ENCODE measurements around the gene STXBP1.

Gene STXBP1

DNA sequence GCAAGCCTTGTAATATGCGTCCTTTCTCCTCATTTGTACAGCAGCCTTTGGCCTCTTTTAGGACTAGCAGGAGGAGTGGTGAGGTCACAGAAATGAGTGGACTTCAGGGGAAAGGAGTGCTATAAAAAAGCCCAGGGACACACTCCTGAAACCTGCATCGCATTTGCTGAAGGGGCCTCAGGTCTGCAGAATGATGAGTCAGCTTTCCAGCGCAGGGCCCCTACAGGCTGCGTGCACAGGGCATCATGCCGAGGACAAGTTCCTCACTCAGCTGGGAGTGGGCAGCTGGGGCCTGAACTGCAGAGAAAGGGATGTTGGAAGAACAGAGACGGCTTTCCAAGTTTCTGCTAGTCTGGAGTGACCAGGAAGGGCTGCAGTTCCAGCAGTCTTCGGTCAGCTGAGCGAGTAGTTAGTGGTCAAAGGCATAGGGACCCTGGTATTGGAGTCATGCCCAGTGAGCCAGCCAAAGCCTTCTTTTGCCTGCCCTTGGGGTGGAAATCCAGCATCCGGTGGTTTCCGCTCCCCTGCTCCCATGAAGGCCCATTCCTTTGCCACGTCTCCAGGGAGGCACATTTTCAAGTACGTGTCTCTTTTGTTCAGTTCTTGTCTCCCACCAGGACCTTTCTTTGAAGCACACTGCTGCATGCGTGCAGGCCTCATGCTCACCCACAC lies 77.4 kb downstream of the STXBP1 start:
- no peak for DNase-seq (ENCODE audit: low read depth in 3 of 3, low spot score in 1 of 3)

DNA sequence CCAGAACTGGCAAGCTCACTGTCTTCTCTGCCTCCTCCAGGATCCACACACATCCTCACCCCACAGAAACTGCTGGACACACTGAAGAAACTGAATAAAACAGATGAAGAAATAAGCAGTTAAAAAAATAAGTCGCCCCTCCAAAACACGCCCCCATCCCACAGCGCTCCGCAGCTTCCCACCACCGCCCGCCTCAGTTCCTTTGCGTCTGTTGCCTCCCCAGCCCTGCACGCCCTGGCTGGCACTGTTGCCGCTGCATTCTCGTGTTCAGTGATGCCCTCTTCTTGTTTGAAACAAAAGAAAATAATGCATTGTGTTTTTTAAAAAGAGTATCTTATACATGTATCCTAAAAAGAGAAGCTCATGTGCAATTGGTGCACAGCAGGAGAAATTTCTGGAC lies 78.7 kb downstream of the STXBP1 start:
- DNase-seq (ENCODE audit: low read depth in 3 of 3, low spot score in 1 of 3) = no peak

DNA sequence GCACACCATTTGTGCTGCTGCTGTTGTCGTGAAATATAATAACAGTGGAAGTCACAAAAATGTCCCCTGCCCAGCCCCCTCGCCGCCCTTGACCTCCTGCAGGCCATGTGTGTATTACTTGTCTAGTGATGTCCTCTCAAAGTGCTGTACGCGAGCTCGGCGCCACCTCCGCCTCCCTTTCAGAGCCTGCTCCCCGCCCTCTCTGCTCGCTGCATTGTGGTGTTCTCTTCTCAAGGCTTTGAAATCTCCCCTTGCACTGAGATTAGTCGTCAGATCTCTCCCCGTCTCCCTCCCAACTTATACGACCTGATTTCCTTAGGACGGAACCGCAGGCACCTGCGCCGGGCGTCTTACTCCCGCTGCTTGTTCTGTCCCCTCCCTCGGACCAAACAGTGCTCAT lies 80.0 kb downstream of the STXBP1 start:
- DNase-seq (ENCODE audit: low read depth in 3 of 3, low spot score in 1 of 3) = no peak

DNA sequence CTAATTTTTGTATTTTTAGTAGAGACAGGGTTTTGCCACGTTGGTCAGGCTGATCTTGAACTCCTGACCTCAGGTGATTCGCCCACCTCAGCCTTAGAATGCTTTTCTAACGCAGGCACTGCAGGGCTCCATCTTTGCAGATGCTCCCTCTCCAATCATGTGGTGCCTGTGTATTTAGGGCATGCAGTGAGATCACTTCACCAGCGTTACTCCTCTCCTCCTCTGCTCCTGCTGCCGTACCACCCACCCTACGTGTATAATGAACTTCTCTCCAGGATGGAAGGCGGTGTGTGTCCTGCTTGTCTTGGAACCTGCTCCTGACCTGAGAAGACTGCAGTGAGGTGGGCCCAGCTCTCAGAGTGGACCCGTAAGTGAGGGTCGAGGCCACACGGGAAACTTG lies 81.1 kb downstream of the STXBP1 start:
- no peak for DNase-seq (ENCODE audit: low read depth in 3 of 3, low spot score in 1 of 3)

DNA sequence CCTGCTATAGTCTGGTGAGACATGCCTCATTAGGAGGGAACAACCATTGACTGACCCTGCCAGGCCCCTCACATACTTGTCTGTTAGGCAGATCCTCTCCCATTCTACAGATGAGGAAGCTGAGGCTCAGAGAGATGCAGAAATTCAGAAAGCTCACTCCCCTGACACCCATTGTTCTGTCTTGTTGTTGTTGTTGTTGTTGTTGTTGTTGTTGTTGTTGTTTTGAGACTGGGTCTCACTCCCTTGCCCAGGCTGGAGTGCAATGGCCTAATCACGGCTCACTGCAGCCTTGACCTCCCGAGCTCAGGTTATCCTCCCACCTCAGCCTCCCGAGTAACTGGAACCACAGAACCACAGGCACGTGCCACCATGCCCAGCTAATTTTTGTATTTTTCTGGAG lies 81.6 kb downstream of the STXBP1 start:
- DNase-seq (ENCODE audit: low read depth in 3 of 3, low spot score in 1 of 3) = no peak

DNA sequence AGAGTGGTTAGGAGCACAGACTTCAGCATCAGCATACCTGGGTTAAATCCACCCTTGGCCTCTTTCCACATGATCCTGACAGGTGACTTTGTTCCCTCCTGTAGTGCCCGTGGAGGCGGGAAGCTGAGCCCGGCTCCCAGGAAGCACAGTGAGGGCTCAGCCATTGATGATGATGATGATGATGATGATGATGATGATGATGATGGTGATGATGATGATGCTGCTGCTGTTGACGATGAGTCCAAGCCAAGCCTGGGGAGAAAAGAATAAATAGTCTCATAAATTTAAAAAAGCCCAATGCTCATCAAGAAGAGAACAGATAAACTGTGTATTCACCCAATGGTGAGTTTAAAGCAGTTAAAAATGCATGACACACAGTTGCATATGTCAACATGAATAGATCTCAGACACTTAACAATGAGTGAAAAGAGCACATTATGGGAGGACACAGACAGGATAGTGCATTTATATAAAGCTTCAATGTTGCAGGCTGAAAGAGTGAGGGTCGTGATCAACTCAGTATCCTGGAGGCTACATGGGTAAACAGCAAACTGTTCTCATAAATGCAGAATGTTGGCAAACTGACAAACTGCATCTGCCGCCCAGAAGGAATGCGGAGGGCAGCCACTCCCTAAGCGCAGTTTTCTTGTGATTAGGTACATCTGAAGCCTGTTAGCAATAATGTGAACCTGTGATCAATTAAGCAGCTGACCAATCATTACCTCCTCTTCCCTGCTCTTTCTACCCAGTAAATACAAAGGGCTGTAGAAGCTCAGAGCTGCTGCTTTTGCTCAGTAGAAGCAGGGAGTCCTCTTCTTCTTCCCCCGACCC lies 83.0 kb downstream of the STXBP1 start:
- no peak for DNase-seq (ENCODE audit: low read depth in 3 of 3, low spot score in 1 of 3)

DNA sequence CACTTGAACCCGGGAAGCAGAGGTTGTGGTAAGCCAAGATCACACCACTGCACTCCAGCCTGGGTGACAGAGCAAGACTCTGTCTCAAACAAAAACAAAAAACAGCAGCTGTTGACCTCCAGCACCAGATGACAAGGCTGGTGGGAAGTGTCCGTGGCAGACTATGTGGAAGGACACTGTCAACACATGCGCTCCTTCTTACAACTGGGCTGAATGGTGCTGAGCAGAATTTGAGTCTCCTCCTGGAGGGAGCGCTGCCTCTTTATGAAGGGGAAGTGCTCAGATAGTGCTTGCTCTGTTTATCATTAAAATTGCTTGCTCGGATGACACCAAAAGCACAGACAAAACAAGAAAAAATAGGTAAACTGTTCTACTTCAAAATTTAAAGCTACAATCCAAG lies 85.5 kb downstream of the STXBP1 start:
- no peak for DNase-seq (ENCODE audit: low read depth in 3 of 3, low spot score in 1 of 3)

DNA sequence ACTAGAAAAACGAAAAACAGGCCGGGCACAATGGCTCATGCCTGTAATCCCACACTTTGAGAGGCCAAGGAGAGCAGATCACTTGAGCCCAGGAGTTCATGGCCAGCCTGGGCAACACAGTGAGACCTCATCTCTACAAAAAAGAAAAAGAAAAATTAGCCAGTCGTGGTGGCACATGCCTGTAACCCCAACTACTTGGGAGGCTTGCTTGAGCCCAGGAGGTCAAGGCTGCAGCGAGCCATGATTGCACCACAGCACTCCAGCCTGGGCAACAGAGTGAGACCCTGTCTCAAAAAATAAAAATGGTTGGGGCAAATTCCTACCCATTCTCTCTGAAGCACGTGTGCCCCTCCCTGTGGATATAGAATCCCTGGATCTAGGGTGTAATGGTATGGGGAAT lies 86.3 kb downstream of the STXBP1 start:
- no peak for DNase-seq (ENCODE audit: low read depth in 3 of 3, low spot score in 1 of 3)

DNA sequence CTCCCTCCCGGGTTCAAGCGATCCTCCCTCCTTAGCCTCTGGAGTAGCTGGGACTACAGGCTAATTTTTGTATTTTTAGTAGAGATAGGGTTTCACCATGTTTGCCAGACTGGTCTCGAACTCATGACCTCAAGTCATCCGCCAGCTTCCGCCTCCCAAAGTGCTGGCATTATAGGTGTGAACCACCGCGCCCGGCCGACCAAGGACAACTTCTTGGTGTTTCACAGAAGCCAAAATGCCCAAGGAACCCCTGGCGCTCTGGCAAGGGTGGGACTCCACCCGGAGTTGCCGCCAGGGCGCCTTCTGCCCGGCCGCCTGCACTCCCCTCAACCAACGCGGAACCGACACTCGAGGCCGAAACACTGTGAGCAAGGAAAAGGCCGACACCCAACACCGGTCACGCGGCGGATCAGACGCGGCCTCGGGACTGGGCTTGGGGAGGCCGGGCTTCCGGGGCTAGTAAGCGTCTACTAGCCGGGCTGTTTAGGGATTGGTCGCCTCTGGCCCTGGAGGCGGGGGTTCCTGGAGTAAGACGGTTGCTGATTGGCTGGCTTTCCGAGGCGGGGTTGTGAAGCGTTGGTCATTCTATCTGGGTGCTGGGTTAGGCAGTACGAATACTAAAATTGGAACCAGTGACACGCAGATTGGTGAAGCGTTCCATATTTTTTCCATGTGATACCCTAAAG lies 87.1 kb downstream of the STXBP1 start:
- peak; percentile 52 to 71 (median 62) for DNase-seq (ENCODE audit: low read depth in 3 of 3, low spot score in 1 of 3)

DNA sequence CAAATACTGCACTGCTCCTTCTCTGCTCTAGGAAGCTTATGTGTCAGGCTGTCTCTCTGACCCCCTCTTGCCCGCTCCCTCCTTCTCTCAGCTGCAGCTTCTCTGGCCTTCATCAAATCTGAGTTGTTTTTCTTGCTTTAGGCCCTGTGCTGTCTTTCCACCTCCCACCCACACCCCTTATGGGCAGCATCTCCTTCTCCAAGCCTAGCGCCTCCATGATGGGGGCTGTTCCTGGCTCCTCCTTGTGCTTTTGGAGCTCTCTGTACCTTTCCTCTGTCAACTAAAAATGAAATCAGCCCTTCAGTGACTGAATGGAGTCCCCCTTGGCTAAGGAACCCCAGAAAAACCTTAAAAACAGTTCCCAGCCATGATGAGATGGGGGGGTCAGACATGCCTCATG lies 88.1 kb downstream of the STXBP1 start:
- no peak for DNase-seq (ENCODE audit: low read depth in 3 of 3, low spot score in 1 of 3)

DNA sequence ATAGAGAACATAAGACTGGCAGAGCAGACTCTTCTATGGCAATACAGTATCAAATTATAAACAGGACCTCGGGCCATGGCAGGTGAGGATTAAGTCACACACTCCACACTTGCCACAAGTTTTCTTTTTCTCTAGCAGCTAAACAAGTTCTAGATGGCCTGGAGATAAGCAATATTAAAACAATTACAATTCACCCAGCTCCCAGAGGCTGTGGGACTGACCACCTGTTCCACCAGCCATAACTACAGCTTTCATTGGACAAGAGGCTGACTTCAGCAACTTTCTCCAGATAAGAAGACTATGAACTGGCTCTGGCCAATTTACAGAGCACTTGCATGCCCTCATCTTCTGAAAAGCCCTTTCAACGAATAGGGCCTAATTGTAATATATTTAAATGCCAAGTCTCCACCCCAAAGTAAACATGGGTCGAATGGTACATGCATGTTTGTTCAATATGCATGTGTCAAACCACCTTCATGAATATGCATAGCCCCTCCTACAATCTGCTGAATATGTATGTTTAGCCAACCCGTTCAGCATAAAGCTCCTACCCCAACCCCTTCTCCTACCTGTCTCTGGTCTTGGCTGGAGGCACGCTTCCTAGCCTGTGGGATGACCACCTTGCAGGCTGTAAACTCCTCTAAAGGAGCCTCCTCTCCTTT lies 88.6 kb downstream of the STXBP1 start:
- no peak for DNase-seq (ENCODE audit: low read depth in 3 of 3, low spot score in 1 of 3)

DNA sequence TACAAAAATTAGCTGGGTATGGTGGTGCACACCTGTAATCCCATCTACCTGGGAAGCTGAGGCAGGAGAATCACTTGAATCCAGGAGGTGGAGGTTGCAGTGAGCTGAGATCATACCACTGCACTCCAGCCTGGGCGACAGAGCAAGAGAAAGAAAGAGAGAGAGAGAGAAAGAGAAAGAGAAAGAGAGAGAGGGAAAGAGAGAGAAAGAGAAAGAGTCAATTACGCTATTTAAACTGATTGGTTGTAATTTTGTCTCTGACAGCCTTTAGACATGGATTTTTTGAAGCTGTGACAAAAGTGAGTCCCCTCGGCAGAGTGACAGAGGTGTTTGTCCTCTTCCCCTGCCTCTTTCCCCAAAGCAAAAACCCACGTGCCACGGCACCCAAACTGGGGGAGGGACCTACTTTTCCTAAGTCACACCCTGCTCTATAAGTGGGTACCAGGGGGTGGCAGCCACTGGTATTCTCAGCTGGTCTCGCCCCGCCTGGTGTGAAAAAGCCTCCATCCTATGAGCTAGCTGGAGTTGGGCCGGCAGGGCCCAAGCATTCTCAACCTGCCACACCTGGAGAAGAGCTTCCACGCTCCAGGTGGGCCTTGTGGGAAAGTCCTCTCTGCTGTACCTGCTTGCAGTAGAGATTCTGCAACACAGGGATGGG lies 91.3 kb downstream of the STXBP1 start:
- no peak for DNase-seq (ENCODE audit: low read depth in 3 of 3, low spot score in 1 of 3)

DNA sequence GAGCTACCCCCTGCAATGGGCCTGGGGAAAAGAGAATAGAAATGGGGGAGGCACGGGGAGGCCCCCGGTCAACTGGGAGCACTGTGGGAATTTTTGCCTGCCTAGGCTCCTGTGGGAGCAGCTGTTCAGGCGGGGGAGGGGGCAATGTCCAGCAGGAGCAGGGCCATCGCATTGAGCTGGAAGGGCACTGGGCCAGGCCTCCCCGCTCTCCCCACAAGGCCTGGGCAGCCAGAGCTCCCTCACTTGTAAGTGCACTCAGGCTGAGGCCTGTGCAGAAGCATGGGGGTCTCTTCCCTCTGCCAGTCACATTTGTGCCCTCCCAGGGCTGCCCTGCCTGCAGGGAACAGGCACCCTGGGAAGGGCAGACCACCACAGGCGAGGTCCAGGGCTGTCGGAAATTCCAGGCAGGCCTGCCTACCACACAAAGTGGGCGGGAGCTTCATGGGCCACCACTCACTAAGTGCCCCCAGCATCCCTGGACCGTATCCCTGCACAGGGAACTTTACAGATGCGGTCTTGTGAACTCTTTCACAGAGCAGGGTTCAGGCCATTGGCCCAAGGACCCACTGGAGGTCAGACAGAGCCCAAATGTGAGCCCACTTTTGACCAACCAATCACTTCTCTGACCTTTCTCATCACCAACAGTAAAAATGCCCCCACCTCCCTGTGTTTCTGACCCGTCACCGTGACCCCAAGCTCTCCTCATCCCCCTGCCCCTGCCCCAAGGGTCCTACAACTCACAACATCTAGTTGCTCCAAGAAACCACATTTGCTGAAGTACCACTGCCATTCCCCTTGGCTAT lies 93.7 kb downstream of the STXBP1 start:
- no peak for DNase-seq (ENCODE audit: low read depth in 3 of 3, low spot score in 1 of 3)

DNA sequence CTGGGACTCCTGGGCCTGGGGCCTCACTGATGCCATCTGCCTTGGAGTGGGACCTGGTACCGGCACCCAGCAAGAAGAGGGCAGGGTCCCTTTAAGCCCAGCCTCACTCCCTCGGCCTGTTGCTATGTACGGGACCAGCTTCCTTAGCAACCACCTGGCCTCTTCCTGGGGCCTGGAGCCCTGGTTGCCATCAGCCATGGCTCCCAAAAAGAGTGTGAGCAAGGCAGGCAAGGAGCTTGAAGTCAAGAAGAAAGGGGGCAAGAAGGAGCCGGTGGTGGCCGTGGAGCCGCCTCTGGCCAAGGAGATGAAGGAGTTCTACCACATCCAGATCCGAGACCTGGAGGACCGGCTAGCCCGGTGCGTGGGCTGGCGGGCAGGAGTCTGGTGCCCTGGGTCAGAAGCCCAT lies 94.8 kb downstream of the STXBP1 start, which contains the start of gene CFAP157:
CFAP157 (plus strand) TSS at position 153 of the 406 bp plus-strand sequence; CDS start at position 197, 44 bp downstream.
- no peak for DNase-seq (ENCODE audit: low read depth in 3 of 3, low spot score in 1 of 3)

DNA sequence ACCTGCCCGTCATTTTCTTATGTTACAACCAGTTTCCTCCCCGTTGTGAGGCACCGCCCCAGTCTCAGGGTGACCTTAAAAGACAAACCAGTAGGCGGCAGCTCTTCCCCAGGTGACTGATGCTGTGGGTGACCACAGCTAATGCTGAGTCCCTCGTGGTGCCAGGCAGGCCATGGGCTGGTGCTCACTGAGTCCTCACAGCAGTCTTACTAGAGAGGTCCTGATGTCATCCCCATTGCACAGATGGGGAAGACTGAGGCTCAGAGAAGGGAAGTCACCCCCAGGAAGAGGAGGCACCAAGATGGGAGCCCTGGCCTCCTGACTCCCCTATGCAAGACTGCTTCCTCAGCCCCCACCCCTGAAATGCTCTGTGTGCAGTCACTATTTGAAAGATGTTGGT lies 95.7 kb downstream of the STXBP1 start:
- no peak for DNase-seq (ENCODE audit: low read depth in 3 of 3, low spot score in 1 of 3)

DNA sequence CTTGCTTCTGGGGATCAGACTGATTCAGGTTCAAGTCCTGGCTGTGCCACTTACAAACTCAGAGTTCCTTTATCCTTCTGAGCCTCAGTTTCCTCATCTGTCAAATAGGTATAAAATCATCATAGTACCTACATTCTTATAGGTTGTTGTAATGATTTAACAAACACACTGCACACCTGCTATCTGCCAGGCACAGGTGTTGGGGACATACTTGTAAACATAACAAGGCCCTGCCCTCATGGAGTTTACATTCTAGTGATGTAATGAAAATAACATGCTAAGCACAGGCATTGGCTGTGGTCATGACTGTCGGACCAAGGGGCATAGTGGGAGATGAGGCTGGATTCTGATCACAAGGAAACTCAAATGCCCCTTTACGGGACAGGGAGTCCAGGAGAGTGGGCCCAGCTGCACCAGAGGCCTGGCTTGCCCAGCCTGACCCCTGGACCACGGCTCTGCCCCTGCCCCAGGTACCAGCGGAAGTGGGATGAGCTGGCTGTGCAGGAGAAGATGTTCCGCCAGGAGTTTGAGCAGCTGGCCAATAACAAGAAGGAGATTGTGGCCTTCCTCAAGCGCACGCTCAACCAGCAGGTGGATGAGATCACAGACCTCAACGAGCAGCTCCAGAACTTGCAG lies 97.0 kb downstream of the STXBP1 start:
- DNase-seq (ENCODE audit: low read depth in 3 of 3, low spot score in 1 of 3) = no peak

DNA sequence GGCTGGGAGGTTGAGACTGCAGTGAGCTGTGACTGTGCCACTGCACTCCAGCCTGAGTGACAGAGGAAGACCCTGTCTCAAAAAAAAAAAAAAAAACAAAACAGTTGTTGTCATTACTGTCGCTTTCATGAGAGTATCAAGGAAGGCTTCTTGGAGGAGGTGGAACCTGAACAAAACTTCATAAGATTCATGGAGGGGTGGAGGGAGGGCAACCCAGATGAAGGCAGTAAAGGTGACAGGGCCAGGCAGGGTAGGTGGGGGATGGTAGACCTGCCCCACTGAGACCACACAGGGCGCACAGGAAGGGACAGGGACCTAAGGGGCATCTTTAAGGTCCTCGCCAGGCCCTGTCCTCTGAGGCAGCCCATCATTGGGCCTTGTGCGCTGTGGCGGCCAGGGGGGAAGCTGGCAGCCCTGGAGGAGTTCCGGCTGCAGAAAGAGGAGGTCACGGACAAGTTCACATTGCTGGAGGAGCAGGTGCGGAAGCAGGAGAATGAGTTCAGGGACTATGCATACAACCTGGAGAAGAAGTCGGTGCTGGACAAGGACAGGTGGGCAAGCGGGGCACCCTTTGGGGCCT lies 98.2 kb downstream of the STXBP1 start:
- no peak for DNase-seq (ENCODE audit: low read depth in 3 of 3, low spot score in 1 of 3)

DNA sequence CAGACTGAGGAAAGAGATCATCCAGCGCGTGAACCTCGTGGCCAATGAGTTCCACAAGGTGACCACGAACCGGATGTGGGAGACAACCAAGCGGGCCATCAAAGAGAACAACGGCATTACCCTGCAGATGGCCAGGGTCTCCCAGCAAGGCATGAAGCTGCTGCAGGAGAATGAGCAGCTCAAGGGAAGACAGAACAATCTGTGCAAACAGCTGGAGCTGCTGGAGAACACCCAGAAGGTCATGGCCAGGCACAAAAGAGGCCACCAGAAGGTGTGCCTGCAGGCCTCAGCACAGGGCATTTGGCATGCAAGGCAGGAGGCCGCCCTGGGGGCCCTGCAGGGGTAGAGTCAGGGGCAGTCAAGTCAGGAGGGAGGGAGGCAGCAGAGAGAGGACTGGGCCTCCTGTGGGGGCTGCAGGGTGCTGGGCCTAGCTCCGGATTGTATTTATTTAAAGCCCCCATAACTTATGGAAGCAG lies 99.2 kb downstream of the STXBP1 start:
- no peak for DNase-seq (ENCODE audit: low read depth in 3 of 3, low spot score in 1 of 3)

DNA sequence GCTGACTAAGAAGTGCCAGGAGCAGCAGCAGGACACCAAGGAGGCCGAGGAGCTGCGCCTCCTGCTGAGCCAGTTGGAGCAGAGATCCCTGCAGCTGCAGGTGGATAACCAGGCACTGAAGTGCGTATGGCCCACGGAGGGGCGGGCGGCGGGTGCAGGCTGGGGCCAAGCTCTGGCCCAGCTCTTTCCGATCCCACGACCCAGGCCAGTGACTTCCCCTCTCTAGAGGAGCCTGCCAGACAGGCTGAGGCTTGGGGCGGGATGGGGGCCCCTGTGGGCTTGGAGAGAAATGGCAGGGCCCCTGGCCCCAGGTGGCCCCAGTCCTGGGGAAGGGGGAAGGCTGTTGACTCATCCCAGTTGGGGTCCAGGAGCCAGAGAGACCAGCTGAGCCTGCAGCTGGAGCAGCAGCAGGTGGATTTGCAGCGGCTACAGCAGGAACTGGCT lies 99.8 kb downstream of the STXBP1 start:
- no peak for DNase-seq (ENCODE audit: low read depth in 3 of 3, low spot score in 1 of 3)
